Suprapubic skin (tissue), 4 donors: ENCODE measurements around the gene COQ6.

ENCODE experiments used
- CTCF ChIP-seq, 2 donors: fragments of 200-600 bp in 1 of 2; fragments of 450-650 bp in 1 of 2; sonication (generic) in 1 of 2; IDR thresholded peaks; one replicate each; pipeline ENCODE4 v1.5.1; 2016 to 2019; ENCODE audit warnings: antibody characterized with exemption in 2 of 2, mild to moderate bottlenecking in 1 of 2, moderate library complexity in 1 of 2
- EP300 ChIP-seq: sonication (generic); formaldehyde crosslinking; IDR thresholded peaks from one replicate; pipeline ENCODE4 v1.6.1; 2017; ENCODE audit warnings: antibody characterized with exemption
- POLR2A ChIP-seq, 2 donors: fragments of 450-650 bp; IDR thresholded peaks; one replicate each; pipeline ENCODE4 v1.6.1; 2017; ENCODE audit warnings: antibody characterized with exemption in 2 of 2, mild to moderate bottlenecking in 2 of 2, moderate library complexity in 2 of 2
- POLR2AphosphoS5 ChIP-seq, 3 donors: sonication (generic); formaldehyde crosslinking; IDR thresholded peaks; one replicate each; pipeline ENCODE4 v1.6.1; 2017; ENCODE audit warnings: antibody characterized with exemption in 3 of 3

GRCh38 chr14:73953731-73954130 lies 3.6 kb downstream of the COQ6 start:
- TF ChIP-seq CTCF (IDR thresholded peaks at IDR 0.05) (no peak), EP300 (no peak), POLR2A (IDR thresholded peaks at IDR 0.05) (no peak), POLR2AphosphoS5 (IDR thresholded peaks at IDR 0.05) (no peak)
